ENCODE data around the gene TUB. TPM values are rescaled to one million over a fixed set of nuclear protein-coding genes. Genes with fewer than 3 reads are reported as not detected.

The TUB gene
- total RNA-seq, 1 experiment from 2014 or later, result 3.0 TPM

DNA sequence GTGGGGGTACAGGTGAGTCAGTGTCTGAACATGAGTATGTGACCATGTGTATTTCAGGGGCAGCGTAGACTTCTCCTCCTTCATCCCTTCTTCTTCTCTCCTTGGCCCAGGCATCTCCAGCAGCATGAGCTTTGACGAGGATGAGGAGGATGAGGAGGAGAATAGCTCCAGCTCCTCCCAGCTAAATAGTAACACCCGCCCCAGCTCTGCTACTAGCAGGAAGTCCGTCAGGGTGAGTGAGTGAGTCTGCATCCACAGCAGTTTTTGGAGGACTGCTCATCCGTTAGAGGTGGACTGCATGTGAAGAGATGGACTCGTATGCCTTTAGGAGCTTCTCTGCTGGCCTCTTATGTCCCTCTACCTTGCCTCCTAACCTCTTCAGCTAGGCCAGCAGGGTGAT, 15.6 kb downstream of the TUB start:
- Histone ChIP-seq H3K27me3 (replicated peaks) (no peaks in the 10 kb centered on the region), H3K36me3 (no peaks in the 10 kb centered on the region), H3K27ac (no peak overlapping the region), H3K4me3 (no peak overlapping the region), H3K4me1 (replicated peaks) (no peaks in the 10 kb centered on the region), H3K9me3 (replicated peaks) (no peaks in the 10 kb centered on the region)
- no peak for DNase-seq (ENCODE audit: low read depth in 1 of 2, low spot score in 2 of 2)

DNA sequence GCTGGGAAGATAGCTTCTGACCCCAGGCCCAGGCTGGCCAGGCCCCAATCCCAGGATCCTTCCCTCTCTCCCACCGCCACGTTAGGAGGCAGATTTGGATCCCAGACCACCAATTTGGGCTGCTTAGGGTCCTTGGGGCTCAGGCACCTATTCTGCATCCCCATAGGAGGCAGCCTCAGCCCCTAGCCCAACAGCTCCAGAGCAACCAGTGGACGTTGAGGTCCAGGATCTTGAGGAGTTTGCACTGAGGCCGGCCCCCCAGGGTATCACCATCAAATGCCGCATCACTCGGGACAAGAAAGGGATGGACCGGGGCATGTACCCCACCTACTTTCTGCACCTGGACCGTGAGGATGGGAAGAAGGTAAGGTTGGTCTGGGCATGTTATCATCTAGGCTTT, 16.1 kb downstream of the TUB start:
- no peak overlapping the region for H3K4me3 ChIP-seq
- H3K27me3 ChIP-seq (replicated peaks), result no peaks in the 10 kb centered on the region
- H3K27ac ChIP-seq, result no peak overlapping the region
- no peak for DNase-seq (ENCODE audit: low read depth in 1 of 2, low spot score in 2 of 2)
- H3K4me1 ChIP-seq (replicated peaks), result no peaks in the 10 kb centered on the region
- no peaks in the 10 kb centered on the region for H3K9me3 ChIP-seq (replicated peaks)
- no peaks in the 10 kb centered on the region for H3K36me3 ChIP-seq

GRCh38 chr11:8097468-8097867, 16.5 kb downstream of the TUB start:
- H3K27me3 ChIP-seq (replicated peaks), result no peaks in the 10 kb centered on the region
- H3K36me3 ChIP-seq, result no peaks in the 10 kb centered on the region
- no peak overlapping the region for H3K4me3 ChIP-seq
- no peak overlapping the region for H3K27ac ChIP-seq
- DNase-seq (ENCODE audit: low read depth in 1 of 2, low spot score in 2 of 2), result no peak
- no peaks in the 10 kb centered on the region for H3K4me1 ChIP-seq (replicated peaks)
- no peaks in the 10 kb centered on the region for H3K9me3 ChIP-seq (replicated peaks)

DNA sequence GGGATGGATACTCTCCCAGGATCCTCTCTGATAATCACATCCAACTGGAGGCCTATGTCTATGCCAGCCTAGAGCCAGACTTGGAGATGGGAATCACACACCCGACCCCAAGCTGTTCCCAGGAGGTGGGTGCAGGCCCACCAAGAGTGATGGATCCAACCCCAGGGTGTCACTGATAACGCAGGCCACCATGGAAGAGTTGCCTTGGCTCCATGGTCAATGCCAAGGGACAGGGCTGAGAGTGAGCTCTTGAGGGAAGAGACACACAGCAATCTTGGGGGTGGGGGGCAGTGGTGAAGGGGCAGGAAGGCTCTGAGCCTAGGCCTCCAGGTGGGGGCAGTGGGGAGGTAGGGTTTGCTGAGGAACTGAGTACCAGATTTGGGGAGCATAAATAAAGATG, 16.9 kb downstream of the TUB start:
- no peaks in the 10 kb centered on the region for H3K9me3 ChIP-seq (replicated peaks)
- no peaks in the 10 kb centered on the region for H3K27me3 ChIP-seq (replicated peaks)
- no peak overlapping the region for H3K27ac ChIP-seq
- H3K4me3 ChIP-seq, result no peak overlapping the region
- DNase-seq (ENCODE audit: low read depth in 1 of 2, low spot score in 2 of 2), result no peak
- no peaks in the 10 kb centered on the region for H3K36me3 ChIP-seq
- no peaks in the 10 kb centered on the region for H3K4me1 ChIP-seq (replicated peaks)

GRCh38 chr11:8098361-8098760, 17.4 kb downstream of the TUB start:
- Histone ChIP-seq H3K4me3 (no peak overlapping the region), H3K9me3 (replicated peaks) (no peaks in the 10 kb centered on the region), H3K4me1 (replicated peaks) (no peaks in the 10 kb centered on the region), H3K27me3 (replicated peaks) (no peaks in the 10 kb centered on the region), H3K36me3 (no peaks in the 10 kb centered on the region), H3K27ac (no peak overlapping the region)
- DNase-seq (ENCODE audit: low read depth in 1 of 2, low spot score in 2 of 2), result no peak

DNA sequence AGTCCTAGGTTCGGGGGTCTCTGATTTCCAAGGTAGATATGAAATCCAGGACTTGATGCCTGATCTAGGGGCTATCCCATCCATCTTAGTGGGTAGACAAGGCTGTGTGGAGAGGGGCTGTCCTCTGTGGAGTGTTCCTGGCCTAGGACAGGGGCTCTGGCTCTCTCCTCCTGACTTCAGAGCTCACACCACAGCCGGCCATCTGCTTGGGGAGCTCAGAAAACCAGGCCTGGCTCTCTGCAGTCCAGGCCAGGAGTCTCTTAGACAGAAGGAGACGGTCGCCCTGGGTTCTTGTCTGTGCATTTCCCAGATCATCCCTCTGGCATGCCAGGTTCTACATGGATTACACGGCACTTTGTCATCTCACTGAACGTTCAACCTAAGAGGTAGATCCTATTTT, 17.9 kb downstream of the TUB start:
- Histone ChIP-seq H3K27me3 (replicated peaks) (no peaks in the 10 kb centered on the region), H3K36me3 (no peaks in the 10 kb centered on the region), H3K4me3 (no peak overlapping the region), H3K4me1 (replicated peaks) (no peaks in the 10 kb centered on the region), H3K9me3 (replicated peaks) (no peaks in the 10 kb centered on the region), H3K27ac (no peak overlapping the region)
- no peak for DNase-seq (ENCODE audit: low read depth in 1 of 2, low spot score in 2 of 2)

- H3K27ac ChIP-seq, result no peak overlapping the region
Measured at GRCh38 chr11:8099291-8099899, 18.4 kb downstream of the TUB start.

DNA sequence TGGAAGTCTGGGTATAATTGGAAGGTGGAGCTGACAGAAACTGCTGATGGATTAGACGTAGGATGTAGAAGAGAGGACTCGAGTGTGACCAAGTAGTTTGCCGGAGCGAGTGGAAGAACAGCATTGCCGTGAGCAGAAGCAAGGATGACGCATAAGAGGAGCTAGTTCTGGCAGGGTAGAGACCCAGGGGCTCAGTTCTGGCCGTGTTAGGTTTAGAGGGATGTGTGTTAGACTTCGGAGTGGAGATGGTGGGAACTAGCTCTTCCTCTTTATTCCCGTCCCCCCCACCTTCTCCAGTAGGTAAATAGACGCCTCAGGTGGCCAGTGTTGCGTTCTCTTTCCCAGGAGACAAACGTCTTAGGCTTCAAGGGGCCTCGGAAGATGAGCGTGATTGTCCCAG, 19.1 kb downstream of the TUB start:
- no peak overlapping the region for H3K4me3 ChIP-seq
- no peak overlapping the region for H3K27ac ChIP-seq
- DNase-seq (ENCODE audit: low read depth in 1 of 2, low spot score in 2 of 2), result no peak
- no peaks in the 10 kb centered on the region for H3K9me3 ChIP-seq (replicated peaks)
- no peaks in the 10 kb centered on the region for H3K27me3 ChIP-seq (replicated peaks)
- H3K36me3 ChIP-seq, result no peaks in the 10 kb centered on the region
- no peaks in the 10 kb centered on the region for H3K4me1 ChIP-seq (replicated peaks)

More at GRCh38 chr11:8099291-8099899, 18.4 kb downstream of the TUB start:
- Histone ChIP-seq H3K4me3 (no peak overlapping the region), H3K36me3 (no peaks in the 10 kb centered on the region), H3K4me1 (replicated peaks) (no peaks in the 10 kb centered on the region), H3K27me3 (replicated peaks) (no peaks in the 10 kb centered on the region), H3K9me3 (replicated peaks) (no peaks in the 10 kb centered on the region)
- peak; percentile 21 to 54 for DNase-seq (ENCODE audit: low read depth in 1 of 2, low spot score in 2 of 2)

GRCh38 chr11:8100605-8101004, 19.6 kb downstream of the TUB start:
- DNase-seq (ENCODE audit: low read depth in 1 of 2, low spot score in 2 of 2), result no peak
- no peaks in the 10 kb centered on the region for H3K36me3 ChIP-seq
- no peaks in the 10 kb centered on the region for H3K27me3 ChIP-seq (replicated peaks)
- H3K27ac ChIP-seq, result no peak overlapping the region
- no peak overlapping the region for H3K4me3 ChIP-seq
- no peaks in the 10 kb centered on the region for H3K4me1 ChIP-seq (replicated peaks)
- H3K9me3 ChIP-seq (replicated peaks), result no peaks in the 10 kb centered on the region

DNA sequence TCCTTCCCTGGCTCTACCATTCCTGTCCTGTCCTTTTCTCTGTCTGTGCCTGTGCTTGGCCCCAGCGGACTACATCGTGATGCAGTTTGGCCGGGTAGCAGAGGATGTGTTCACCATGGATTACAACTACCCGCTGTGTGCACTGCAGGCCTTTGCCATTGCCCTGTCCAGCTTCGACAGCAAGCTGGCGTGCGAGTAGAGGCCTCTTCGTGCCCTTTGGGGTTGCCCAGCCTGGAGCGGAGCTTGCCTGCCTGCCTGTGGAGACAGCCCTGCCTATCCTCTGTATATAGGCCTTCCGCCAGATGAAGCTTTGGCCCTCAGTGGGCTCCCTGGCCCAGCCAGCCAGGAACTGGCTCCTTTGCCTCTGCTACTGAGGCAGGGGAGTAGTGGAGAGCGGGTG, 20.4 kb downstream of the TUB start:
- H3K27me3 ChIP-seq (replicated peaks), result no peaks in the 10 kb centered on the region
- no peak overlapping the region for H3K27ac ChIP-seq
- no peaks in the 10 kb centered on the region for H3K4me1 ChIP-seq (replicated peaks)
- DNase-seq (ENCODE audit: low read depth in 1 of 2, low spot score in 2 of 2), result no peak
- no peaks in the 10 kb centered on the region for H3K9me3 ChIP-seq (replicated peaks)
- no peak overlapping the region for H3K4me3 ChIP-seq
- no peaks in the 10 kb centered on the region for H3K36me3 ChIP-seq

DNA sequence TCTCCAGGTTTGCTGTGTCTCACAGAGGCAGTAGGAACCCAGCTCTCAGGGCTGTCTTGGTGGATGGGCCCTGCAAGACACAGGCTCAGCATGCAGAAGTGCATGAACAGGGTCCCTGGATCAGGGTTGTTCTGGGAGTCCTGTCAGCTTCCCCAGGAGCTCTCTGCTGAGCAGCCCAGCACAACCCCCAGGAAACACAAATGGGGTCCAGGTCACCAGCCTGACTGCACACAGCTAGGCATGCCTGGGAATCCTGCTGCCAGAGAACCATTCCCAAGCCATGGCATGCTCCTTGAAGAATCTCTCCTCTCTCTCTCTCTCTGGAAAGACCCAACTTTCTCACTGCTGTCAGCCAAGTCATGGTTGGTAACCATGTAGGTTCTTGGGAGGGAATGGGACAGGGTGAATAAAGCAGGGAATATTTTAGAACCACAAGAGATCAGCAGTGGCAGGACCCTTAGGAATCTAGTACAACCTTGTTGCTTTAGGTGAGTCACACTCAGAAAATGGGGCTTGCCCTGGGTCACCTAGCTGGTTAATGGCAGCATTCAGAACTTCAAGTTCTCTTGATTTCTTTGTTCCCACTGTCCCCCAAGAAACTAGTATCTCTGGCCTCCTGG, 21.4 kb downstream of the TUB start:
- no peaks in the 10 kb centered on the region for H3K27me3 ChIP-seq (replicated peaks)
- no peaks in the 10 kb centered on the region for H3K36me3 ChIP-seq
- no peak overlapping the region for H3K4me3 ChIP-seq
- H3K9me3 ChIP-seq (replicated peaks), result no peaks in the 10 kb centered on the region
- H3K4me1 ChIP-seq (replicated peaks), result no peaks in the 10 kb centered on the region
- H3K27ac ChIP-seq, result no peak overlapping the region
- no peak for DNase-seq (ENCODE audit: low read depth in 1 of 2, low spot score in 2 of 2)

GRCh38 chr11:8102965-8103364, 22.0 kb downstream of the TUB start:
- H3K9me3 ChIP-seq (replicated peaks), result no peaks in the 10 kb centered on the region

GRCh38 chr11:8103909-8104308, 22.9 kb downstream of the TUB start:
- H3K4me3 ChIP-seq, result no peak overlapping the region
- H3K27ac ChIP-seq, result no peak overlapping the region
- H3K4me1 ChIP-seq (replicated peaks), result no peaks in the 10 kb centered on the region
- DNase-seq (ENCODE audit: low read depth in 1 of 2, low spot score in 2 of 2), result no peak
- no peaks in the 10 kb centered on the region for H3K36me3 ChIP-seq
- no peaks in the 10 kb centered on the region for H3K27me3 ChIP-seq (replicated peaks)
- H3K9me3 ChIP-seq (replicated peaks), result no peaks in the 10 kb centered on the region

More at GRCh38 chr11:8102965-8103364, 22.0 kb downstream of the TUB start:
- Histone ChIP-seq H3K4me3 (no peak overlapping the region), H3K27ac (no peak overlapping the region), H3K36me3 (no peaks in the 10 kb centered on the region), H3K4me1 (replicated peaks) (no peaks in the 10 kb centered on the region), H3K27me3 (replicated peaks) (no peaks in the 10 kb centered on the region)
- DNase-seq (ENCODE audit: low read depth in 1 of 2, low spot score in 2 of 2), result no peak

GRCh38 chr11:8105133-8105532, 24.1 kb downstream of the TUB start:
- Histone ChIP-seq H3K4me1 (replicated peaks) (no peaks in the 10 kb centered on the region), H3K27me3 (replicated peaks) (no peaks in the 10 kb centered on the region), H3K4me3 (no peak overlapping the region), H3K36me3 (no peaks in the 10 kb centered on the region), H3K9me3 (replicated peaks) (no peaks in the 10 kb centered on the region), H3K27ac (no peak overlapping the region)
- DNase-seq (ENCODE audit: low read depth in 1 of 2, low spot score in 2 of 2), result no peak

GRCh38 chr11:8105666-8106065, 24.7 kb downstream of the TUB start:
- no peaks in the 10 kb centered on the region for H3K36me3 ChIP-seq
- no peaks in the 10 kb centered on the region for H3K27me3 ChIP-seq (replicated peaks)
- DNase-seq (ENCODE audit: low read depth in 1 of 2, low spot score in 2 of 2), result no peak
- H3K27ac ChIP-seq, result no peak overlapping the region
- H3K4me3 ChIP-seq, result no peak overlapping the region
- no peaks in the 10 kb centered on the region for H3K9me3 ChIP-seq (replicated peaks)
- H3K4me1 ChIP-seq (replicated peaks), result no peaks in the 10 kb centered on the region

All from SJSA1 (cell line).